ENCODE data around the gene CACNA1A.
"Not testable (repeated sequence)": the region's sequence is repeated elsewhere in the genome, so short reads cannot be mapped to it uniquely, and the experiment has no call there.

CACNA1A gene

GRCh38 chr19:13430790-13431582 is 75.3 kb downstream of the CACNA1A start:
- no peaks in the 10 kb centered on the region for H3K36me3 ChIP-seq (replicated peaks)
- no peak overlapping the region for H3K4me3 ChIP-seq (ENCODE audit: low read depth, low read length)
- H3K27me3 ChIP-seq (replicated peaks), result no peaks in the 10 kb centered on the region
- TF ChIP-seq CTCF (IDR thresholded peaks at IDR 0.05; ENCODE audit: low read depth, low read length, missing control alignments), result peak; percentile 93
- in situ Hi-C loops (cut with HindIII; ENCODE audit: low pct_ligation_motif_present, low sequenced_read_pairs), result no loop called here
- peak; percentile 53 for DNase-seq
- H3K27ac ChIP-seq, result no peak overlapping the region

- H3K36me3 ChIP-seq (replicated peaks), result no peaks in the 10 kb centered on the region
- no peak for DNase-seq
- no peaks in the 10 kb centered on the region for H3K27me3 ChIP-seq (replicated peaks)
- in situ Hi-C loops (cut with HindIII; ENCODE audit: low pct_ligation_motif_present, low sequenced_read_pairs), result no loop called here
- no peak overlapping the region for H3K27ac ChIP-seq
- H3K4me3 ChIP-seq (ENCODE audit: low read depth, low read length), result no peak overlapping the region
- TF ChIP-seq CTCF (IDR thresholded peaks at IDR 0.05; ENCODE audit: low read depth, low read length, missing control alignments), result no peak
These were observed 76.7 kb downstream of the CACNA1A start for GRCh38 chr19:13429563-13429962.

DNA sequence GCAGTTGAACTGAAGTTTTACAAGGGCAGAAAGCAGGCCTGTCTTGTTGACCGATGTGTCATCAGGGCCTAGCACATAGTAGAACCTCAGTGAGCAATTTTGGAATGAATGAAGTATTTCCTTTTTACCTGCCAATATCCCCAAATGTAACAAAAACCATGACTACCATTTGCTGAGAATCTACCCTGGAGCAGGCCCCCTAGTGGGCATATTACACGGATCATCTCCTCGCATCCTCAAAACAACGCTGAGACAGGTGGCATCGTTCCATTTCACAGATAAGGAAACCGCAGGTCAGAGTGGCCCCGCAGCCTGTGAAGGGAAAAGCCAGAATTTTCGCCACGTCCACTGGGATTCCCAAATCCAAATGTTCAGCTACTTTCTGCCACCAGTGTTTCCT is 77.9 kb downstream of the CACNA1A start:
- TF ChIP-seq CTCF (IDR thresholded peaks at IDR 0.05; ENCODE audit: low read depth, low read length, missing control alignments), result peak; percentile 74
- Histone ChIP-seq H3K36me3 (replicated peaks) (no peaks in the 10 kb centered on the region), H3K27ac (no peak overlapping the region), H3K4me3 (ENCODE audit: low read depth, low read length) (no peak overlapping the region), H3K27me3 (replicated peaks) (no peaks in the 10 kb centered on the region)
- in situ Hi-C loops (cut with HindIII; ENCODE audit: low pct_ligation_motif_present, low sequenced_read_pairs), result no loop called here
- peak; percentile 26 for DNase-seq

- Histone ChIP-seq H3K27ac (no peak overlapping the region), H3K27me3 (replicated peaks) (no peaks in the 10 kb centered on the region), H3K4me3 (ENCODE audit: low read depth, low read length) (no peak overlapping the region), H3K36me3 (replicated peaks) (no peaks in the 10 kb centered on the region)
- TF ChIP-seq CTCF (IDR thresholded peaks at IDR 0.05; ENCODE audit: low read depth, low read length, missing control alignments), result no peak
- DNase-seq, result no peak
- in situ Hi-C loops (cut with HindIII; ENCODE audit: low pct_ligation_motif_present, low sequenced_read_pairs), result no loop called here
These were observed 78.8 kb downstream of the CACNA1A start for GRCh38 chr19:13427273-13428051.

DNA sequence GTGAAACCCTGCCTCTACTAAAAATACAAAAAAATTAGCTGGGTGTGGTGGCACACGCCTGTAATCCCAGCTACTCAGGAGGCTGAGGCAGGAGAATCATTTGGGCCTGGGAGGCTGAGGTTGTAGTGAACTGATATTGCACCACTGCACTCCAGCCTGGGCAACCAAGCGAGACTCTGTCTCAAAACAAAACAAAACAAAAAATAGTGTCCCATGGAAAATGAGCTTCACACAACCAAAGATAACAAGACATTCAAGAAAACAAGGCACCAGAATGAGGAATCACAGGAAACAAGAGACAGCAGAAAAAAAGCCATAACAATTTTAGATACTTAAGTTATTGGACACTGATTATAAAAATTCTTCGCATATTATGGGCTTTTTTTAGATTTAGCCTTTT is 80.4 kb downstream of the CACNA1A start:
- H3K27ac ChIP-seq; in situ Hi-C loops (cut with HindIII; ENCODE audit: low pct_ligation_motif_present, low sequenced_read_pairs); H3K27me3 ChIP-seq (replicated peaks); H3K36me3 ChIP-seq (replicated peaks); H3K4me3 ChIP-seq (ENCODE audit: low read depth, low read length); DNase-seq: not testable (repeated sequence)

DNA sequence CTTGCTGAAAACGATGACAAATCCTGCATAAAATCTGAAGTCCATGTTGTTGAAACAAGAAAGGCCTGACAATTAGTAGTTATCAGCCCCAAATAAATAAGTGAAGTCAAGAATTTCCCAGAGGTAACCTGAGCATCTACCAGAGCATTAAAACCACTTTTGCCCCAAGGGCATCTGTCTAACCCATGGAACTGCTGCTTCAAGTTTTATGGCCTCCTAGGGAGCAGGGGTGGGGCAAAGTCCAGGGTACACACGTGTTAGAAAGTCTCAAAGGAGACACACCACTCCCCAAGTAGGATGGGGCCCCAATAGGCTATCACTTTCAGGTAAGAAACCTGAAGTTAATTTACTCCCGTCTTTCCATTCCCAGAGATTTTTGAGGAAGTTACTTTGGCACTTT is 81.1 kb downstream of the CACNA1A start:
- in situ Hi-C loops (cut with HindIII; ENCODE audit: low pct_ligation_motif_present, low sequenced_read_pairs), result no loop called here
- Histone ChIP-seq H3K36me3 (replicated peaks) (no peaks in the 10 kb centered on the region), H3K27me3 (replicated peaks) (no peaks in the 10 kb centered on the region), H3K4me3 (ENCODE audit: low read depth, low read length) (no peak overlapping the region), H3K27ac (no peak overlapping the region)
- TF ChIP-seq CTCF (IDR thresholded peaks at IDR 0.05; ENCODE audit: low read depth, low read length, missing control alignments), result no peak
- DNase-seq, result no peak

All from brain microvascular endothelial cell (primary cell).